Hematopoietic multipotent progenitor cell treated with erythropoietin and hydrocortisone succinate and interleukin-3 and kit ligand, for 15 days (in vitro differentiated cells): Measurements from ENCODE around the gene RACGAP1.
"Not testable (repeated sequence)": the region's sequence is repeated elsewhere in the genome, so short reads cannot be mapped to it uniquely, and the experiment has no call there.

Source experiments
- DNase-seq: peaks from one replicate; pipeline ENCODE4 v3.0.0-alpha.2; 2015; ENCODE audit warnings: low spot score

The RACGAP1 gene

GRCh38 chr12:50026691-50027090 is 1.4 kb upstream of the RACGAP1 start:
- DNase-seq, result no peak

GRCh38 chr12:50024805-50025186 is 498 bp downstream of the RACGAP1 start:
- peak; percentile 30 for DNase-seq

- no peak for DNase-seq
Observed at GRCh38 chr12:50024227-50024626, 1.1 kb downstream of the RACGAP1 start.

GRCh38 chr12:50022903-50023302 is 2.4 kb downstream of the RACGAP1 start:
- no peak for DNase-seq

- no peak for DNase-seq
Observed at GRCh38 chr12:50021031-50021430, 4.3 kb downstream of the RACGAP1 start.

GRCh38 chr12:50019524-50019923 is 5.8 kb downstream of the RACGAP1 start:
- DNase-seq, result no peak

GRCh38 chr12:50018968-50019367 is 6.3 kb downstream of the RACGAP1 start:
- DNase-seq, result no peak

- no peak for DNase-seq
Observed at GRCh38 chr12:50018154-50018553, 7.1 kb downstream of the RACGAP1 start.

- no peak for DNase-seq
Observed at GRCh38 chr12:50017641-50018040, 7.7 kb downstream of the RACGAP1 start.

GRCh38 chr12:50016501-50017475 is 8.5 kb downstream of the RACGAP1 start:
- DNase-seq, result no peak

GRCh38 chr12:50014342-50014741 is 11.0 kb downstream of the RACGAP1 start:
- no peak for DNase-seq

GRCh38 chr12:50013361-50014147 is 11.7 kb downstream of the RACGAP1 start:
- DNase-seq, result no peak

- DNase-seq, result no peak
Observed at GRCh38 chr12:50006754-50007442, 18.4 kb downstream of the RACGAP1 start.

GRCh38 chr12:50006280-50006679 is 19.0 kb downstream of the RACGAP1 start:
- no peak for DNase-seq

GRCh38 chr12:50005175-50005574 is 20.1 kb downstream of the RACGAP1 start:
- no peak for DNase-seq

- no peak for DNase-seq
Observed at GRCh38 chr12:50004696-50005095, 20.6 kb downstream of the RACGAP1 start.

GRCh38 chr12:50003595-50003994 is 21.7 kb downstream of the RACGAP1 start:
- DNase-seq, result no peak

GRCh38 chr12:49998453-49998852 is 26.8 kb downstream of the RACGAP1 start:
- DNase-seq, result no peak

- DNase-seq, result no peak
Observed at GRCh38 chr12:49990273-49990672, 35.0 kb downstream of the RACGAP1 start.

- DNase-seq, result not testable (repeated sequence)
Observed at GRCh38 chr12:49989400-49989799, 35.9 kb downstream of the RACGAP1 start.

- no peak for DNase-seq
Observed at GRCh38 chr12:49987625-49988303, 37.5 kb downstream of the RACGAP1 start.

- DNase-seq, result not testable (repeated sequence)
Observed at GRCh38 chr12:49986476-49986875, 38.8 kb downstream of the RACGAP1 start.
